Mesodermal cell (in vitro differentiated cells): ENCODE results near the gene ENDOU.

ENCODE experiments used
- H3K27ac ChIP-seq: 2 replicates; pipeline ENCODE4 v1.7.0; 2013; ENCODE audit warnings: mild to moderate bottlenecking, low read depth, low read length, moderate library complexity; ENCODE audit not compliant: severe bottlenecking
- H3K36me3 ChIP-seq: 2 replicates; pipeline ENCODE4 v1.7.1; 2013; ENCODE audit warnings: mild to moderate bottlenecking, low read length, moderate library complexity; ENCODE audit not compliant: control insufficient read depth, insufficient read depth
- H3K4me1 ChIP-seq: one replicate; pipeline ENCODE4 v1.7.1; 2013; ENCODE audit warnings: mild to moderate bottlenecking, low read length; ENCODE audit not compliant: insufficient read depth, control insufficient read depth, poor library complexity, severe bottlenecking
- H3K4me3 ChIP-seq: 2 replicates; pipeline ENCODE4 v1.7.0; 2013; ENCODE audit warnings: low read length, control low read depth, mild to moderate bottlenecking; ENCODE audit not compliant: insufficient read depth, poor library complexity, severe bottlenecking; ENCODE audit errors: extremely low read depth
- H3K9me3 ChIP-seq: 2 replicates; pipeline ENCODE4 v1.7.1; 2013; ENCODE audit warnings: mild to moderate bottlenecking, low read length, moderate library complexity; ENCODE audit not compliant: control insufficient read depth
- WGBS, 2 experiments: methylation state at CpG; one replicate each; pipeline ENCODE4 v1.1.5; 2013; ENCODE audit warnings: missing lambda C conversion rate in 2 of 2; ENCODE audit not compliant: insufficient coverage in 2 of 2; 5-methylcytosine and 5-hydroxymethylcytosine counted together

ENDOU gene

GRCh38 chr12:47705566-47706425 lies 19.5 kb downstream of the ENDOU start, which contains the start of gene RPAP3:
Gene RPAP3, minus strand, starts transcription at chr12:47706030. Its CDS starts 3,190 bp downstream, at chr12:47702840.
- Histone ChIP-seq H3K27ac (peak within 1 kb of the TSS; percentile 84), H3K36me3 (peaks cover 20% of the 10 kb centered on the region), H3K9me3 (no peaks in the 10 kb centered on the region), H3K4me3 (peak within 1 kb of the TSS; percentile 62), H3K4me1 (no peaks in the 10 kb centered on the region)
- WGBS, 2 experiments, result 0% methylated on average over 52 to 55 of the region's 66 CpGs

GRCh38 chr12:47705229-47705565 lies 20.1 kb downstream of the ENDOU start:
- no peaks in the 10 kb centered on the region for H3K4me1 ChIP-seq
- no peaks in the 10 kb centered on the region for H3K9me3 ChIP-seq
- peaks cover 25% of the 10 kb centered on the region for H3K36me3 ChIP-seq
- peak overlapping the region; percentile 62 for H3K4me3 ChIP-seq
- H3K27ac ChIP-seq, result peak overlapping the region; percentile 84
- WGBS, 2 experiments, result 6 to 9% methylated on average over 7 to 8 of the region's 9 CpGs

GRCh38 chr12:47704719-47705118 lies 20.6 kb downstream of the ENDOU start:
- no peak overlapping the region for H3K27ac ChIP-seq
- H3K9me3 ChIP-seq, result no peaks in the 10 kb centered on the region
- 94 to 95% methylated on average over 6 to 7 of the region's 9 CpGs for WGBS, 2 experiments
- H3K36me3 ChIP-seq, result peaks cover 30% of the 10 kb centered on the region
- no peaks in the 10 kb centered on the region for H3K4me1 ChIP-seq
- peak overlapping the region; percentile 62 for H3K4me3 ChIP-seq

GRCh38 chr12:47700263-47700662 lies 25.0 kb downstream of the ENDOU start:
- H3K4me1 ChIP-seq, result no peaks in the 10 kb centered on the region
- peaks cover 64% of the 10 kb centered on the region for H3K36me3 ChIP-seq
- no peak overlapping the region for H3K27ac ChIP-seq
- no peaks in the 10 kb centered on the region for H3K9me3 ChIP-seq
- WGBS, 2 experiments, result 100% methylated on average over 1 of the region's 2 CpGs; no CpG with 5 or more reads in 1 of the 2 experiments
- H3K4me3 ChIP-seq, result no peak overlapping the region

GRCh38 chr12:47698631-47699030 lies 26.7 kb downstream of the ENDOU start:
- H3K4me3 ChIP-seq, result no peak overlapping the region
- peaks cover 71% of the 10 kb centered on the region for H3K36me3 ChIP-seq
- no peaks in the 10 kb centered on the region for H3K9me3 ChIP-seq
- H3K27ac ChIP-seq, result no peak overlapping the region
- no peaks in the 10 kb centered on the region for H3K4me1 ChIP-seq
- 96 to 100% methylated on average over 3 to 5 of the region's 7 CpGs for WGBS, 2 experiments

GRCh38 chr12:47698055-47698454 lies 27.2 kb downstream of the ENDOU start:
- Histone ChIP-seq H3K36me3 (peaks cover 76% of the 10 kb centered on the region), H3K4me3 (no peak overlapping the region), H3K27ac (no peak overlapping the region), H3K4me1 (no peaks in the 10 kb centered on the region), H3K9me3 (no peaks in the 10 kb centered on the region)
- WGBS, 2 experiments, result 100% methylated on average over 1 of the region's 4 CpGs; no CpG with 5 or more reads in 1 of the 2 experiments

- no peak overlapping the region for H3K27ac ChIP-seq
- 90 to 92% methylated on average over 2 of the region's 2 CpGs for WGBS, 2 experiments
- no peaks in the 10 kb centered on the region for H3K4me1 ChIP-seq
- H3K36me3 ChIP-seq, result peaks cover 59% of the 10 kb centered on the region
- no peaks in the 10 kb centered on the region for H3K9me3 ChIP-seq
- no peak overlapping the region for H3K4me3 ChIP-seq
These were observed 36.1 kb downstream of the ENDOU start for GRCh38 chr12:47689215-47689614.

- WGBS, 2 experiments, result no CpG with 5 or more reads among the region's 3 CpGs
- no peaks in the 10 kb centered on the region for H3K9me3 ChIP-seq
- peaks cover 57% of the 10 kb centered on the region for H3K36me3 ChIP-seq
- H3K4me3 ChIP-seq, result no peak overlapping the region
- no peaks in the 10 kb centered on the region for H3K4me1 ChIP-seq
- H3K27ac ChIP-seq, result no peak overlapping the region
These were observed 37.7 kb downstream of the ENDOU start for GRCh38 chr12:47687636-47688035.

GRCh38 chr12:47686645-47687240 lies 38.5 kb downstream of the ENDOU start:
- Histone ChIP-seq H3K27ac (no peak overlapping the region), H3K36me3 (peaks cover 53% of the 10 kb centered on the region), H3K9me3 (no peaks in the 10 kb centered on the region), H3K4me1 (no peaks in the 10 kb centered on the region), H3K4me3 (no peak overlapping the region)
- WGBS, 2 experiments, result no CpG with 5 or more reads among the region's 4 CpGs

- Histone ChIP-seq H3K4me3 (no peak overlapping the region), H3K4me1 (no peaks in the 10 kb centered on the region), H3K36me3 (peaks cover 47% of the 10 kb centered on the region), H3K9me3 (no peaks in the 10 kb centered on the region), H3K27ac (no peak overlapping the region)
- no CpG with 5 or more reads among the region's 2 CpGs for WGBS, 2 experiments
These were observed 45.5 kb downstream of the ENDOU start for GRCh38 chr12:47679785-47680184.

- Histone ChIP-seq H3K4me3 (no peak overlapping the region), H3K36me3 (peaks cover 31% of the 10 kb centered on the region), H3K4me1 (no peaks in the 10 kb centered on the region), H3K27ac (no peak overlapping the region), H3K9me3 (no peaks in the 10 kb centered on the region)
- 90 to 100% methylated on average over 2 of the region's 2 CpGs for WGBS, 2 experiments
These were observed 53.2 kb downstream of the ENDOU start for GRCh38 chr12:47672068-47672467.
